GM18507 (cell line): ENCODE measurements around the gene SEC14L5.

Experiments used
- DNase-seq: peaks from one replicate; pipeline ENCODE4 v3.0.0; 2011; ENCODE audit warnings: low read depth; ENCODE audit not compliant: insufficient read length; ENCODE audit errors: extremely low spot score
- FAIRE-seq: peaks from 2 replicates; lab custom pipeline; 2011; peaks lifted over from hg19 to GRCh38; lab: Jason Lieb, UNC

SEC14L5 gene

DNA sequence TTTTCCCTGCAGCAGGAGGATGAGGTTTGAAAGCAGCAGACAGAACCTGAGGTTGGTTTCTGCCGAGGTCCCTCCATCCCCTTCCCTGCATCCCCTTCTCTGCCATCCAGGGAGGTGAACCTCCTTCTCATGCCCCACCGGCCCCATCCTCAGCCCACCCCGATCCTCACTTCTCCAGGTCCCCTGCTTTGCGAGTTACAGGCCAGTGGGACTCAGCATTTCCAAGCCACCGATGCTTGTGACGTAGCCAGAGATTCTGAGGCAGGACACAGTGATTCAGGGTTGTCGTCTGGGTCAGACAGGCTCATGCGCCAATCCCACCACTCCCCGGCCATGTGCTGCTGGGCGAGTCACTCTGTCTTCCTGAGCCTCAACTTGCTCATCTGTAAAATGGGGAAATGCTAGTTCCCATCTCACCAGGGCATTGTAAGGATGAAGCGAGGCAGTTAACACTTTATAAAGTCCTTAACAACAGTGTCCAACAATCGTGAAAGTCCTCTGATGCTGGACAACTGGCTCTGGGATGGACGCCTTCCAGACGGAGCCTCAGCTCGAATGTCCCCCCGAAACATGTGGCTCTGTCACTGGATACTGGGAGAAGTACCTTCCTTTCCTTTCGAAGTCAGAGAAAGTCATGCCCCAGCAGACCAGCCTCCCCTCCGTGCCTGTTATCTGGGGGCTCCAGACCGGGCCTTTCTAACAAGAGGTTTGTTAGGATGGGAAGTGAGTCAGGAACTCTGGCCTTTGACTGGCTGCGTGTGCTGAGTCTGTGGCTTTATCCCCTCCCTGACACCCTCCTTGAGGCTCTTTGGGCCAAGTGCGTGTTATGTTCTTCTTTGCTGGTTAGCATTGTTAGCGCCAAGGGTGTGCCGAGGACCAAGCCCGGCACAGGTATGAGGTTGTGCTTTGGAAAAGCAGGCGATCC lies 21.9 kb downstream of the SEC14L5 start:
- FAIRE-seq, result no peak
- DNase-seq, result no peak

GRCh38 chr16:4980691-4981090 lies 22.6 kb downstream of the SEC14L5 start:
- no peak for FAIRE-seq
- no peak for DNase-seq

GRCh38 chr16:4981473-4981872 lies 23.3 kb downstream of the SEC14L5 start:
- FAIRE-seq, result no peak

DNA sequence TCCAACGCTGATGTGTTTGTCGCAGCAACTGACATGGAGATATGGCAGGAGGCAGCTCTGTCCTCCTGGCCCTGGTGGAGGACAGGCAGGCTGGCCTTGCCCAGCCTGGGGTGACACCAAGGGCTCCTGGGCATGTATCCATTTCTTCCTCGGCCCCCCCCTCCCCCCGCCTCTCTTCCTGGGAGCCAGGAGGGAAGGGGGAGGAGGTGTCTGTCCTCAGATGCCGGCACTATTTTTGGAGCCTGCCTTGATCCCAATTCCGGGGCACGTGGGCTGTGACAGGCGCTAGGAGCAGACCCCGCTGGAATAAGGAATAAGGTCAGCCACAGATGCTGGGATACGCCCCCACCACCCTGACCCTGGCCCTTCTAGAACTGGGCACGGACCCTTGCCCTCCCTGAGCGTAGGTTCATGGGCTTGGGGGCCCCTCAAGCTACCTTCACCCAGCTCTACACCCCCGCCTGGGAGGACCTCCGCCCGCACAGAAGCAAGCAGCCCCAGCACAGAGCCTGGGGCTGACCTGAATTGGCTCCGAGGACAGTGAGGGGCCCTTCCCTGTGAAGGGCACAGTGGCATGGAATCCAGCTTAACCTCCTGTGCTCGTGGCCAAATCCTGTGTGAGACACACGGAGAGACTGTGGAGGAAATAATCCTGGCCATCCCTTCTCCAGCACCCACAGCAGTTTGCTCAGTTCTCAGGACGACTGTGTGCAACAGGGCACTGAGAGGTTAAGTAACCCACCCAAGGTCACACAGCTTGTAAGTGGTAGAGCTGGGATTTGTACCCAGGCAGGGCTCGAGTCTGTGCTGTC lies 24.1 kb downstream of the SEC14L5 start:
- FAIRE-seq (no peak), DNase-seq (no peak)

More at GRCh38 chr16:4981473-4981872, 23.3 kb downstream of the SEC14L5 start:
- DNase-seq, result no peak

GRCh38 chr16:4984174-4984990 lies 26.3 kb downstream of the SEC14L5 start:
- FAIRE-seq (no peak), DNase-seq (no peak)

GRCh38 chr16:4987250-4987579 lies 29.1 kb downstream of the SEC14L5 start:
- DNase-seq (no peak), FAIRE-seq (no peak)

- DNase-seq (no peak), FAIRE-seq (no peak)
Observed at GRCh38 chr16:4987580-4988374, 29.6 kb downstream of the SEC14L5 start.

GRCh38 chr16:4988647-4989046 lies 30.5 kb downstream of the SEC14L5 start:
- DNase-seq, result no peak
- no peak for FAIRE-seq

DNA sequence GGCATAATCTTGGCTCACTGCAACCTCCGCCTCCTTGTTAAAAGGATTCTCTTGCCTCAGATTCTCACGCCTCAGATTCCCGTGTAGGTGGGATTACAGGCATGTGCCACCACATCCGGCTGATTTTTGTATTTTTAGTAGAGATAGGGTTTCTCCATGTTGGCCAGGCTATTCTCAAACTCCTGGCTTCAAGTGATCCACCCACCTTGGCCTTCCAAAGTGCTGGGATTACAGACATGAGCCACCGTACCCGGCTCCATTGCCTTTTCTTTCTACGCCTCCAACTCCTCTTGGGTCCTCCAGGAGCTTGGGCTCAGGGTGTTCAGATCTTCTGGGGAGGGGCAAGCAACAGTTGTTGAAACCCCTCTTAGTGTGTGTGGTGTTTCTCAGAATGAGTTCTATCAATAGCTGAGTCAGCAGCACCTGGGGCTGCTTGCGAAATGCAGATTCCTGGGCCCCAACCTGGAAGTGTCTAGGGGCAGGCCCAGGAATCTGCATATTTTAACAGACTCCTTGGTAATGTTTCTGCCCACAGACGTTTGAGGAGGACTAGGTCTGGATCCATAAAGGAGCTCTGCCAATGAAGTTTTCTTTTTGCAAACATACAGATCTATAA lies 31.4 kb downstream of the SEC14L5 start:
- FAIRE-seq (no peak), DNase-seq (no peak)

DNA sequence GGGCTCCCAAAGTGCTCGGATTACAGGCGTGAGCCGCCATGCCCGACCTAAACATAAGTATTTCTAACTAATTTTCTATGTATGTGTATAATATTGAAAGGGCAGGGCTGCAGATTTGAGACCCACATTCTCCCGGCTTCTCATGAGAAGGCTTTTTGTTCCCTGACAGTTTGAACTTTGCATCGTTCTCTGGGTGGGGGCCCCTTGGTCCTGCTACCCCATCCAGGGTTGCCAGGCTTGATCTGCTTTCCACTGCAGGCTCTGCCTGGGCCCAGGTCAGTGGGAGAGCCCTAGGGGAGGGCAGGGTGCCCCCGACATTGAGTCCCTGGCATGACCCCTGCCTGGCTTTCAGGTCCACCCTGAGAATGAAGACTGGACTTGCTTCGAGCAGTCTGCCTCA lies 32.3 kb downstream of the SEC14L5 start:
- FAIRE-seq, result no peak
- DNase-seq, result no peak

DNA sequence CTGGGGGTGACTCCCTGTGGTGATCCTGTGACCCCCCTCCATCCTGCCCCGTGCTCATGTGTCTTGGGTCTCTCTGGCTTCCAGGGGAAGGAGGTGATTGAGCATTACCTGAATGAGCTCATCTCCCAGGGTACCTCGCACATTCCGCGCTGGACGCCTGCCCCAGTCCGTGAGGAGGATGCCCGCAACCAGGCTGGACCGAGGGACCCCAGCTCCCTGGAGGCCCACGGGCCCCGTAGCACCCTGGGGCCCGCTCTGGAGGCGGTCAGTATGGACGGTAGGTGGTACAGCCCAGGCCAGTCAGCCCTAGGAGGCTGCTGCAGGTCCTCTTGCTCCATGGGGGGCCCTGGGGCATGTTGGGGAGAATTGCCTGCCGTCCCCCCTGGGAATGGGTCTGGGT lies 33.6 kb downstream of the SEC14L5 start:
- FAIRE-seq, result no peak
- no peak for DNase-seq

DNA sequence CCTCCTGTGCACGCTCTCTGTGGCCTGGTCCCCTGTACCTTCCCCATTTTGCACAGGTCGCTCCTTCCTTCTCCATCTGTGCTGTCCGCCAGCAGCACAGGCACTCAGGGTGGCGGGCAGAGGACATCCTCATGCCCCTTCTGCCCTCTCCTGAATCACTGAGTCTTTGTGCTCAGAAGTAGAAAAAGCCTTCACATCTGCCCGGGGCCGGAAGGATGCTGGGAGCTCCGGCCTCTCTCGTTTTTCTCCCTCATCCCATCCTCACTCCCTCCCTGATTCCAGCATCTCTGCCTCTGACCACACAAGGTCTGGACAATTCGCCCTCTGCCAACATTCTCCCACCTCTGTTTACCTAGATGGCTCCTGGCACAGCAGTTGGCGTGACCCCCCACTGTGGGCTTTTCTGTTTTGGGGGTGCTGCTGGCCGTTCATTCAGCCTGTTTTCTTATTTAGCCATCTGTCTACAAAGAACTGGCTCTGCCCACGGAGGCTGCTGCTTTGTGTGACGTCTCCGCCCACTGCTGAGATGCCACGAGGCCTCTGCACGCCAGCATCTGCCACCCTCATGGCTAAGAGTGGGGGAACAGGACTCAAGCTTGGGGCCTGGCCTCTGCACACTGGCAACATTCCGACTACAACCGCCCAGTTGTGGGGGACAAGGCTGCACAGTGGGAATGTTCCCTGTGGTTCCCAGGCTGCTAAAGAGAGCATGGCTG lies 36.7 kb downstream of the SEC14L5 start:
- FAIRE-seq (no peak), DNase-seq (no peak)

DNA sequence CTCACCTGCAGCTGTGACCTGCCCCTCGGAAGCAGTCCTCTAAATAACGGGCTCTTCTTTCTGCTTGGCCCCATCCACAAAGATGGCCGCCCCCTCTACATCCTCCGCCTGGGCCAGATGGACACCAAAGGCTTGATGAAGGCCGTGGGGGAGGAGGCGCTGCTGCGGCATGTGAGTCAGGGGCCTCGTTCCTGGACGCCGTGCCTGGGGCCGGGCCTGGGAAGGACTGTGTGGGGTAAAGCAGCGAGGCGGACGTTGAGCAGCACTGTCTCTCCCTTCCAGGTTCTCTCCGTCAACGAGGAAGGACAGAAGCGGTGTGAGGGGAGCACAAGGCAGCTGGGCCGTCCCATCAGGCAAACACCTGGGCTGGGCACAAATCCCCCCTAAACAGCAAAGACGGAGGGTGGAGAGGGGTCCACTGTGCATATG lies 42.5 kb downstream of the SEC14L5 start:
- no peak for DNase-seq
- FAIRE-seq, result no peak

GRCh38 chr16:5001571-5001970 lies 43.4 kb downstream of the SEC14L5 start:
- no peak for FAIRE-seq
- no peak for DNase-seq

- no peak for DNase-seq
- FAIRE-seq, result no peak
Observed at GRCh38 chr16:5001986-5002385, 43.9 kb downstream of the SEC14L5 start.

DNA sequence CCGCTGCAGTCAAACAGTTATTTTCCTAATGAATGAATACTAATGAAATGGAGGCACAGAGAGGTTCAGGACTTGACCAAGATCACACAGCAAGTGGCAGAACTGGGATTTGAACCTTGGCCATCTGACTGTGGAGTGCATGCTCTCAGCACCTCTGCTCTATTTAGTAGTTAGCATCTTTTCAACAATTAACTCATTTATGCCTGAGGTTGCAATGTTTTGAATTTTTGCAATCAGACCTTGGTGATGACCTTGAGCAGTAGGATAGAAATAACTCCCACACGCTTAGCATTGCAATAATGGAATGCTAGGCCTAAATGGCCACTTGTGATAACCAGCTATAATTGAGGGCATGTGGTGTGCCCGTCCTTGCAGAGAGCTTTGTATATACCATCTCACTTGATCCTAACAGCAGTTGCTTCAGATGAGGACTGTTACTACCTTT lies 44.6 kb downstream of the SEC14L5 start:
- no peak for DNase-seq
- no peak for FAIRE-seq

DNA sequence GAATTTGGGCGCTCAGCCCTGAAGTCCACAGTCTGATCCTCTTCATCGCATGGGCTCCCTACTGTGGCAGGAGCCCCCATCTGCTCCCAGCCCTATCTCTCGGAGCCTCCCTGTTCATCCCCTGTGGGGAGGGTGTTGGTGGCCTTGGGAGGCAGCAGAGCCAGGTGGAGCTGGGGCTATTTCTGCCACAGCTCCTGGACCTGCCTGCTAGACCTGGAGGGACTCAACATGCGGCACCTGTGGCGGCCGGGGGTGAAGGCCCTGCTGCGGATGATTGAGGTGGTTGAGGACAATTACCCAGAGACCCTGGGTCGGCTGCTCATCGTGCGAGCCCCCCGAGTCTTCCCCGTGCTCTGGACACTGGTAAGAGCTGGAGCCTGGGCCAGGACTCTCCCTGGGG lies 45.1 kb downstream of the SEC14L5 start:
- no peak for FAIRE-seq
- no peak for DNase-seq

DNA sequence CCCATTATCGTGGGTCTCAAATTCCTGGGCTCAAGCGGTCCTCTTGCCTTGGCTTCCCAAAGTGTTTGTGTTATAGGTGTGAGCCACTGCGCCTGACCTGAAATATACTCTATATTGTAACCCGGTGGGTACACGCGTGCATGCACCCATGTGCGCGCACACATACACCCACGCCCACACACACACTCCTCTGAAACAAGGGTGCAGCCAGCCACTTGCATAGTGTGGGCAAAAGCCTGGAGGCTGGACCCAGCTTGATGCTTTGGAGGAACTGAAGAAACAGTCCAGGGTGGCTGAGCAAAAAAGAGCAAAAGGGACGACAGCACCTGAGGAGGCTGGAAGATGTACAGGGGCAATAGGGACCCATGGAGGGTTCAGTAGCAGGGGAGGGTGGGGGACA lies 45.7 kb downstream of the SEC14L5 start:
- FAIRE-seq, result no peak

More for the DNA sequence above, 45.7 kb downstream of the SEC14L5 start:
- DNase-seq, result no peak
